Ureter (tissue), 1 donor: Measurements from ENCODE around the gene PARD3B. TPM values are rescaled to one million over a fixed set of nuclear protein-coding genes. Genes with fewer than 3 reads are reported as not detected.

Experiments used
- DNase-seq: peaks from one replicate; pipeline ENCODE4 v3.0.0-alpha.2; 2020; ENCODE audit warnings: low spot score
- total RNA-seq: library from RNA; stranded (reverse); gene quantifications from one replicate; pipeline ENCODE4 v1.2.4, GENCODE V29; 2023
- donor health status: DM: yes; HTN: yes; CAD: no.

Gene PARD3B
- total RNA-seq, 1 donor from 2014 or later, result 31.4 TPM

GRCh38 chr2:205605638-205606304 lies 1060.5 kb downstream of the PARD3B start:
- no peak for DNase-seq

GRCh38 chr2:205607146-205607545 lies 1061.9 kb downstream of the PARD3B start:
- DNase-seq, result no peak

- DNase-seq, result no peak
These were observed 1063.8 kb downstream of the PARD3B start for GRCh38 chr2:205609113-205609512.

- no peak for DNase-seq
These were observed 1065.2 kb downstream of the PARD3B start for GRCh38 chr2:205610437-205610836.

- no peak for DNase-seq
These were observed 1067.4 kb downstream of the PARD3B start for GRCh38 chr2:205612636-205613035.

- DNase-seq, result no peak
These were observed 1068.8 kb downstream of the PARD3B start for GRCh38 chr2:205613970-205614559.

- no peak for DNase-seq
These were observed 1069.7 kb downstream of the PARD3B start for GRCh38 chr2:205614965-205615364.

GRCh38 chr2:205617905-205618304 lies 1072.6 kb downstream of the PARD3B start:
- DNase-seq, result no peak

GRCh38 chr2:205619600-205619999 lies 1074.3 kb downstream of the PARD3B start:
- no peak for DNase-seq

GRCh38 chr2:205627085-205627484 lies 1081.8 kb downstream of the PARD3B start:
- DNase-seq, result no peak

GRCh38 chr2:205628422-205628821 lies 1083.1 kb downstream of the PARD3B start:
- DNase-seq, result no peak

GRCh38 chr2:205629091-205629776 lies 1084.0 kb downstream of the PARD3B start:
- DNase-seq, result no peak

GRCh38 chr2:205633994-205634393 lies 1088.7 kb downstream of the PARD3B start:
- no peak for DNase-seq

- no peak for DNase-seq
These were observed 1091.5 kb downstream of the PARD3B start for GRCh38 chr2:205636549-205637319.

GRCh38 chr2:205637320-205637602 lies 1092.0 kb downstream of the PARD3B start:
- no peak for DNase-seq

- DNase-seq, result no peak
These were observed 1092.7 kb downstream of the PARD3B start for GRCh38 chr2:205637779-205638503.

- DNase-seq, result no peak
These were observed 1095.4 kb downstream of the PARD3B start for GRCh38 chr2:205640716-205641115.

GRCh38 chr2:205642599-205643356 lies 1097.5 kb downstream of the PARD3B start:
- DNase-seq, result no peak

GRCh38 chr2:205643391-205643885 lies 1098.2 kb downstream of the PARD3B start:
- no peak for DNase-seq

GRCh38 chr2:205644018-205644417 lies 1098.7 kb downstream of the PARD3B start:
- DNase-seq, result no peak

GRCh38 chr2:205646680-205647079 lies 1101.4 kb downstream of the PARD3B start:
- DNase-seq, result no peak
